CD4-positive, alpha-beta T cell treated with Interleukin-10 for 1 hour (primary cell): ENCODE data around the gene HSF5.

ENCODE experiments used
- DNase-seq: peaks from one replicate; pipeline ENCODE4 v3.0.0-alpha.2; 2020

Gene HSF5

DNA sequence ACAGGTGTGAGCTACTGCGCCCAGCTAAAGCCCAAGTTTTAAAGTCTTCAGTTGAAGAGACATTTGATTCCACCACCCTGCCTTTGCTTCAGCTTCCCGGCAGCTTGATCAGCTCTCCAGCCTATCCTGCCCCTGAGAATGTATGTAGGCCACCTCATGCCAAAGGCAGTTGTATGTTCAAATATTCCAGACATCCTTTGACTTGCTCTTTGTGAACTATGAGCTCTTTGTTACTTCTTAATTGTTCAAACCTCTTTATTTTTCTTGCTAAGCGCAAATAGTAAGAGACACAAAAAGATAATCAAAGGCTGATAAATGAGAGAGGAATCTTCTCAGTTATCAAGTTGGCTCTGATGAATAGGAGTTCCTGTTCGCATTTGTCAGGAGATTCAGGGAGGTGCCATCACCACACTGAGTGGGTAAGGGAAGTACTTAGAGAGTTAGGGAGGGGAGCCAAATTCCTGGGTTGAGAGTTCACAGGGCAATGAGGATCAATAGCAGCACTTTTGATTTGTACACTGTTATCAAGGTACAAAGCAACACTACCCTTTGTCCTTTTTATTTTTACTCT, 104.2 kb downstream of the HSF5 start:
- DNase-seq = no peak

DNA sequence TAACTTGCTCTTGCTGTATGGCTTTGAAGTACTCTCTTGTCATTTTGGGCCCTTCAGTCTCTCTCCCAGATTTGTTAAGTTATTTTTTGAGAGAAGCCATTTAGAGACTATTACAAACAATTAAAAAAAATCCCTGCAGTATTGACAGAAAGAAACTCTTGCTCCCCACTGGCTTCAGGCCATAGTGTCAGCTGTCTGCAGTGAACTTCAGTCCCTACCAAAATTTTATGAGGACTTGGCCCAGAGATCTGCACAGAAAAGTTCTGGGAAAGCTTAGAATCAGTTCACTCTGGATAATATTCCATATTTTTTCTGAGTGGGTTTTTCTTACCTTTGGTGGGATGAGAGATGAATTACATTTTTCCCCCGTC, 105.4 kb downstream of the HSF5 start:
- DNase-seq = no peak

- DNase-seq = no peak
These were observed 105.9 kb downstream of the HSF5 start for GRCh38 chr17:58382108-58382871.

DNA sequence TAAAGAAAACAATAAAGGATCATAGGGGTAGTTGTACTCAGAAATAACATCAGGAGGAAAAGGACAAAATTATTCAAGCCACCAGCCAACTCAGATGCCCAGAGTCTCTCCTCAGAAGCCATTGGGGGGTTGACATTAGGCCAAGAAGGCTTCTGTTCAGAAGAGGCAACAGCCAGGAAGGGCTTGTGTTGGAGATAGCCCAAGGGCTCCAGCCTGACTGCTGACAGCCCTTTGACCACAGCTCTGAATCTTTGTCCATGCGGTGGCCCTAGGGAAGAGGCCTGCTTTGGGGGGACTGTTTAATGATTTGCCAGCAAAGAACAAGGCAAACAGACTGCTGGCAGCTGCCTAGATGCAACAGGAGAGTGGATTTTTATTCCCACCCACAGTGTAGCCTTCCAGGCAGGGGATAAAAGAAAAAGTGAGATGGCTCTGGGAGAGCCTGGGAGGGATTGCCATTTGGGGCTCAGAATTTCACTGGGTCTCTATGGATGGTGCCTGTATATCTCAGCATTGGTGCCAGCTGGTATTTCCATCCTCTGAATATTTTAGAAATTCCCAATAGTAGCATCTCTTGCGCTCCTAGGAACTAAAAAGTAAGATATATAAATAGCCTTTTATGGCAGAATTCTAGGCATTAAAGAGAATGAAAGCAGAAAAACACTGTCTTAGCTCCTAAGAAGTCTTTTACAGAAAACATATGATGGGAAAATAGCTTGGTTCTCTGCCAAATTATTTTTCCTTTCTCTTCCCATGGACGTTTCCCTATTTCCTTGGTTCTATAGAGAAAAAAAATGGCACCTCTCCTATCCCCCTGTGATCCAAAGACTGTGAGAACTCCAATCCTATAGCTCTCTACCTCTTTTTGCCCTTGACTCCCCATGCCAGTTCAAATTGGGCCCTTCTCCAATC, 106.8 kb downstream of the HSF5 start:
- DNase-seq = no peak

DNA sequence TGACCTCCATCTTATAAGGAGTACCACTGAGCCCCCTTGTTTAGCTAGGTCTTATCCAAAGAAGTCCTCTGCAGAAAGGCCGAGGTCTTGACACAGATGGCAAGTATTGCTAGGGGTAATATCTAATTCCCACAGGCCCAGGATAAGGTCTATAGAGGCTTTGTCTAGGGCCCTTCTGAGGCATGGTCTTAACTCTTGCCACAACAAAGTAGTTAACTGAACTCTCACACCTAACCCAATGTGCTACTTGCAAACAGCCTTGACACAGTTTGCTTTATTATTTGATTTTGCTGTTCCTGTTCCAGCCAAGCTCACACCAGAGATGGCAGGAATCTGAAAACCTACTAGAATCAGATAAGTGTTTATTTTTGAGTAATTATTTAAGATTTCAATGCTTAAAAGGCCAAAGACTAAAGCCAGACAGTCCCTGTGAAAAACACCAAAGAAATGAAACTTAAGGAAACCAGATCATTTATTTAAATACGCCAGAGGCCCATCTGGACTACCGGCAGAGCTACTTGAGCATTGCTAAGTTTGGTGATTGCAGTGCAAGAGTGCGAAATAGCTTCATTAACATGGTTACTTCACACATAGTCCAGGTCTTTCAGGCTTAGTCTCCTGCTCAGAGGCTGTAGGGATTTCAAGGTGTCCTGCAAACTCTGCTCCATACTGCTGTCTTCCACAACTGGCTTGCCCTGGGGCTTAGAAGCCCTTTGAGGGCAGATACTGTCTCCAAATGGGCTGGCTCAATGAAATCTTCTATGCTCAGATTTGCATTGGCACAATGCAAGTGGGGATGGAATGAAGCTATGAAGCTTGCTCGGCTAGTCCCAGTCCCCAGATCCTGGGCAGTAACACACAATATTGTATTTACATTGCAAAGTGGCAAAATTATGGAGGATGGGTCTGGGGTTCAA, 107.7 kb downstream of the HSF5 start:
- no peak for DNase-seq

DNA sequence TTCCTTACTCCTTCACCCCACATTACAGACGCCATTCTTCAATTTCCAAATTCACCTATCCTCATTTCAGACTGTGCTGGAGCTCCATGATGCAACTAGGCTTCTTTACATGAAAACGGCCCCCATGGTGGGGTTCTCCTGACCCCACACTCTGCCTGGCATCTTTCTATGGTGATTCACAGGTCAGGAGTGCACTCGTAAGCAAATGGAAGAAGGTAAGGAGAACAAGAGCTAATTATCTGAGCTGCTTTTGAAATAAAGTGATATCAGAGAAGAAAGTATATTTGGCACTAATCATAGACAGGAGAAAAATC, 108.7 kb downstream of the HSF5 start:
- no peak for DNase-seq

GRCh38 chr17:58378733-58379510, 109.3 kb downstream of the HSF5 start:
- no peak for DNase-seq

GRCh38 chr17:58377661-58378060, 110.5 kb downstream of the HSF5 start:
- DNase-seq = no peak

- no peak for DNase-seq
These were observed 111.1 kb downstream of the HSF5 start for GRCh38 chr17:58377093-58377601.

GRCh38 chr17:58376472-58377000, 111.7 kb downstream of the HSF5 start:
- DNase-seq = no peak

DNA sequence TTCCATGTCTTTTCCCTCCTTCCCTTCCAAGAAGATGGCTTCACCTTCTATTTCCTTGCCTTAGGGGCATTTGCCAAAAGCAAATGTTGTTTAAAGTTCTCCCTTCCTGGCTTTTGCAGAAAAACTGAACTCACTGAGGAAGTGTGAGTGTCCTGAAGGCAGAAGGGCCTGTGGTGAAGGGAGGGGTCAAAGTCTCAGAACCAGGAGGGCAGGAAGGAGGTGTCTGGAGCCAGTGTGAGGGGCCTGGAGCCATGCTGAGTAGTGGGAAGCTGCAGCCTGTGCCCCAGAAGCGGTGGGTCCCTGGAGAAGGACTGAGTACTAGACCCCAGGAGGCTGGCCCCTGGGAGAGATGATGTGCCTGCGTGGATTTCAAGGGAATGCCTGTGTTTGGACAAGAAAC, 112.4 kb downstream of the HSF5 start:
- DNase-seq = no peak

GRCh38 chr17:58375256-58375655, 113.0 kb downstream of the HSF5 start:
- no peak for DNase-seq

- no peak for DNase-seq
These were observed 114.3 kb downstream of the HSF5 start for GRCh38 chr17:58373923-58374322.

GRCh38 chr17:58373003-58373402, 115.2 kb downstream of the HSF5 start:
- no peak for DNase-seq

DNA sequence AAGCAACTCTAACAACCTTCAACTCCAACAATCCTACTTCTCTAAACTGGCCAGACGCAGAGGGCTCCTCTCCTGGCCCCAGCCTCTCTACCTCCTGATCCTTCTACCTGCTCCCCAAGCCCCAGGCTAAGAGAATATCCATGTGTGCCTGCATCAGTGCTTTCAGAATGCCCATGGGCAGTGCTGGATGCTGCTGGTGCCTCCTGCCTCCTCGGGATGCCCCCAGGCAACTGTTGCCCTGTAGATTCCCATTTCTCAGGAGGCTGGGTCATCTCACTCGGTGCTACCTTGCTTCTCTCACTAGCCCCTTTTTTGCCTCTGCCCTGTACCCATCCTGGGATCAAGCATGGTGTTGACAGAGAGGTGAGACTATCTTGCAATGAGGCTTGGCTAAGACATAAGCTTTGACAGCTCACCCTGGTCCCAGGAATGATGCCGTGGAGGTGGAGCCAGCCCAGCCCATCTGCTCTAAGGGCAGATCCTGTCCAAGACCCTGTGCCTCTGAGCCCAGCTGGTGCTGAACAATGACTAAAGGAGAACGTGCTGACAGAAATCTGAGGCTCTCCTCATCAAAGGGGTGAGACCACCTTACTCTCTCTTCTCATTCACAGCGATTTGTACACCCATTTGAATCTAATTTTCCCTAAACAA, 116.8 kb downstream of the HSF5 start:
- DNase-seq = no peak

- DNase-seq = no peak
These were observed 117.5 kb downstream of the HSF5 start for GRCh38 chr17:58370716-58371115.

GRCh38 chr17:58370309-58370708, 117.9 kb downstream of the HSF5 start:
- no peak for DNase-seq
